MM.1S (cell line): ENCODE measurements around the gene FTH1.

ENCODE experiments used
- EZH2 ChIP-seq: fragments of 300-600 bp; sonication (generic); optimal IDR thresholded peaks from 2 replicates; pipeline ENCODE3; 2017; ENCODE audit warnings: low read depth, mild to moderate bottlenecking, antibody characterized with exemption, low read length, mixed read lengths
- EZH2phosphoT487 ChIP-seq: fragments of 300-600 bp; sonication (generic); IDR thresholded peaks from 2 replicates; pipeline ENCODE4 v1.6.1; 2018; ENCODE audit warnings: antibody characterized with exemption, low read length
- TF ChIP-seq, protein P1 (sequence below): fragments of 300-600 bp; sonication (generic); IDR thresholded peaks from 2 replicates; pipeline ENCODE4 v1.5.1; 2016; ENCODE audit warnings: antibody characterized with exemption, low read length, mixed read lengths

DNA sequence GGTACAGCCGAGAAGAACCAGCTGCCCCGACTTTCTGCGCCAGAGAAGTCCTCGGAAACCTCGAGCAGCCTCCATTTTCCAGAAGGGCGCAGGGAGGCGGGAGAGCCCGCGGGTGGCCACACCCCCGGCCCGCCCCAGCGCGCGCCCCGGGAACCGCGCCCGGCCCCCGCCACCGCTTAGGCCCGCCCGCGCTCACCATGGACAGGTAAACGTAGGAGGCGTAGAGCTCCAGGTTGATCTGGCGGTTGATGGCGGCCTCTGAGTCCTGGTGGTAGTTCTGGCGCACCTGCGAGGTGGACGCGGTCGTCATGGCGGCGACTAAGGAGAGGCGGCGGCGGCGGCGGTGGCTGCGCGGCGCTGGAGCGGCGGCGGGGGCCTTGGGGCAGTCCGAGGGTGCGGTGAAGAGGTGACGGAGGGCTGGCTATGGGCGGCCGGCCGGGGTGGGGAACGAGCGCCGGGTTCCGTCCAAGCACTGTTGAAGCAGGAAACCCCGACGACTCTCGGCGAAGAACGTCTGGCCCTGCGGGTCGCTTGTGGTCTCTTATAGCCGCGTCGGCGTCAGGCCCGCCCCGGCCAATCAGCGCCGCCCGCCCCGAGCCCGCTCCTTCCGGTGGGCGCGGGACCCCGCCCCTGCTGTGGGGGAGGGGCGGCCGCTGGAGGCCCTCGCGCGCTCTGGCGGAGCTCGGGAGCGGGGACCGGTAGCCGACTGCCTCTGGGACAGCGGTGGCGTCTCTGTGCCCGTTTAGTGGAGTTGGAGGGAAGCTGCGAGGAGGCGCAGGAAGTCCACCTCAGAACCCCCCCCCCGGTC lies at the start of gene FTH1:
- TF ChIP-seq EZH2phosphoT487 (no peak), EZH2 (no peak)
- TF ChIP-seq, protein P1, sequence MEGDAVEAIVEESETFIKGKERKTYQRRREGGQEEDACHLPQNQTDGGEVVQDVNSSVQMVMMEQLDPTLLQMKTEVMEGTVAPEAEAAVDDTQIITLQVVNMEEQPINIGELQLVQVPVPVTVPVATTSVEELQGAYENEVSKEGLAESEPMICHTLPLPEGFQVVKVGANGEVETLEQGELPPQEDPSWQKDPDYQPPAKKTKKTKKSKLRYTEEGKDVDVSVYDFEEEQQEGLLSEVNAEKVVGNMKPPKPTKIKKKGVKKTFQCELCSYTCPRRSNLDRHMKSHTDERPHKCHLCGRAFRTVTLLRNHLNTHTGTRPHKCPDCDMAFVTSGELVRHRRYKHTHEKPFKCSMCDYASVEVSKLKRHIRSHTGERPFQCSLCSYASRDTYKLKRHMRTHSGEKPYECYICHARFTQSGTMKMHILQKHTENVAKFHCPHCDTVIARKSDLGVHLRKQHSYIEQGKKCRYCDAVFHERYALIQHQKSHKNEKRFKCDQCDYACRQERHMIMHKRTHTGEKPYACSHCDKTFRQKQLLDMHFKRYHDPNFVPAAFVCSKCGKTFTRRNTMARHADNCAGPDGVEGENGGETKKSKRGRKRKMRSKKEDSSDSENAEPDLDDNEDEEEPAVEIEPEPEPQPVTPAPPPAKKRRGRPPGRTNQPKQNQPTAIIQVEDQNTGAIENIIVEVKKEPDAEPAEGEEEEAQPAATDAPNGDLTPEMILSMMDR: no peak
